ENCODE results near the gene RXRA. TPM values are rescaled to one million over a fixed set of nuclear protein-coding genes. Genes with fewer than 3 reads are reported as not detected.
A peak's percentile ranks its signal among the peaks of the same experiment; 100 is the strongest.

RXRA gene
- polyA plus RNA-seq, 3 donors, result 15.8 to 91.0 (median 23.2) TPM

DNA sequence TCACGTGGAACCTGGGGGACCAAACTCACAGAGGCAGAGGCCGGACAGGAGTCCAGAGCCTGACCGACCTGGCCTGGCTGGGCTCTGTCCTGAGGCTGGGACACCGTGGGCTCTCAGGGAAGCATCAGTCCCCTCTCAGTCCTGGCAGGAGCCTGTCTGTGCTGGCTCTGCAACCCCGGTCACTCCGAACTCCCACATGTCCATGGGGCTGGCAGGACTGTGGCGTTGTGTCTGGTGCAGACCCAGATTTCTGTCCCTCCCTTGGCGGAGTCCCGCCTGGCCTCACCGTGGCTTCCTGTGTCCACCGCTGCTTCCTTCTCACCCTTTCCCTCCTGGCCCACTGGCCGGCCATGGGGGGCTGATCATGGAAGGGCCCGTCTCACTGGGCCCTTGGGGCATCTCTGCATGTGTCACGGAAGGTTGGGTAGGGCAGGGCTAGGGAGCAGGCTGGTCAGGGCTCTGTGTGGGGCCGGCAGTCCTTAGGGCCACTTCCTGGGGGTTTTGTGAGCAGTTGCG lies 68.8 kb downstream of the RXRA start:
- H3K36me3 Mint-ChIP-seq, result peaks cover 27 to 64% of the 10 kb centered on the region in 2 donors
- TF ChIP-seq, protein P1, sequence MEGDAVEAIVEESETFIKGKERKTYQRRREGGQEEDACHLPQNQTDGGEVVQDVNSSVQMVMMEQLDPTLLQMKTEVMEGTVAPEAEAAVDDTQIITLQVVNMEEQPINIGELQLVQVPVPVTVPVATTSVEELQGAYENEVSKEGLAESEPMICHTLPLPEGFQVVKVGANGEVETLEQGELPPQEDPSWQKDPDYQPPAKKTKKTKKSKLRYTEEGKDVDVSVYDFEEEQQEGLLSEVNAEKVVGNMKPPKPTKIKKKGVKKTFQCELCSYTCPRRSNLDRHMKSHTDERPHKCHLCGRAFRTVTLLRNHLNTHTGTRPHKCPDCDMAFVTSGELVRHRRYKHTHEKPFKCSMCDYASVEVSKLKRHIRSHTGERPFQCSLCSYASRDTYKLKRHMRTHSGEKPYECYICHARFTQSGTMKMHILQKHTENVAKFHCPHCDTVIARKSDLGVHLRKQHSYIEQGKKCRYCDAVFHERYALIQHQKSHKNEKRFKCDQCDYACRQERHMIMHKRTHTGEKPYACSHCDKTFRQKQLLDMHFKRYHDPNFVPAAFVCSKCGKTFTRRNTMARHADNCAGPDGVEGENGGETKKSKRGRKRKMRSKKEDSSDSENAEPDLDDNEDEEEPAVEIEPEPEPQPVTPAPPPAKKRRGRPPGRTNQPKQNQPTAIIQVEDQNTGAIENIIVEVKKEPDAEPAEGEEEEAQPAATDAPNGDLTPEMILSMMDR (IDR thresholded peaks at IDR 0.05), result no peak
- Histone ChIP-seq H2AFZ (ENCODE audit: insufficient read depth, low read depth, low read length, poor library complexity, severe bottlenecking) (no peak overlapping the region), H3K79me2 (ENCODE audit: insufficient read depth, low read length) (peaks cover 99% of the 10 kb centered on the region), H3K27ac (ENCODE audit: low read depth in 1 of 2, low read length in 2 of 2) (peak overlapping the region; percentile 69 to 85), H4K20me1 (ENCODE audit: insufficient read depth, low read length) (peaks cover 96% of the 10 kb centered on the region), H3K9me3 (replicated peaks in 1 of 2; ENCODE audit: control insufficient read depth in 1 of 2, insufficient read depth in 1 of 2, low read length in 2 of 2) (peaks cover 0 to 8% of the 10 kb centered on the region in 2 donors), H3K27me3 (ENCODE audit: control insufficient read depth in 2 of 2, insufficient read depth in 2 of 2, low read length in 2 of 2) (no peaks in the 10 kb centered on the region), H3K36me3 (replicated peaks in 1 of 2; ENCODE audit: control insufficient read depth in 1 of 2, insufficient read depth in 2 of 2, low read length in 2 of 2) (peaks cover 10 to 22% of the 10 kb centered on the region in 2 donors), H3K9ac (ENCODE audit: insufficient read depth, low read length, poor library complexity, severe bottlenecking) (peak overlapping the region; percentile 55), H3K4me2 (replicated peaks; ENCODE audit: extremely low read depth, low read length, poor library complexity, severe bottlenecking) (peak overlapping the region; percentile 73), H3K4me3 (replicated peaks in 1 of 3; ENCODE audit: low read depth in 2 of 3, low read length in 3 of 3) (peak overlapping the region in 1 of 3 experiments; percentile 69), H3K4me1 (ENCODE audit: control insufficient read depth in 1 of 2, insufficient read depth in 2 of 2, low read length in 2 of 2) (peaks cover 98 to 100% of the 10 kb centered on the region in 2 donors)
- intact Hi-C loops (cut with micrococcal nuclease), result no loop called here
- H3K27ac Mint-ChIP-seq, result peak overlapping the region; percentile 84 to 95 (median 93)
- peak overlapping the region; percentile 48 to 65 for H3K4me3 Mint-ChIP-seq
- 88% methylated on average over 8 of the region's 16 CpGs for WGBS (ENCODE audit: insufficient coverage)
- H3K9me3 Mint-ChIP-seq, result peaks cover 1 to 8% (median 5%) of the 10 kb centered on the region in 7 donors
- DNase-seq, result no peak
- H3K27me3 Mint-ChIP-seq (ENCODE audit: low read depth in 3 of 3), result peaks cover 0 to 3% (median 2%) of the 10 kb centered on the region in 3 donors
- H3K4me1 Mint-ChIP-seq, result peaks cover 95% of the 10 kb centered on the region

- WGBS (ENCODE audit: insufficient coverage), result 51% methylated on average over 6 of the region's 12 CpGs
- Mint-ChIP-seq H3K36me3 (peaks cover 27 to 62% of the 10 kb centered on the region in 2 donors), H3K9me3 (peaks cover 1 to 8% (median 5%) of the 10 kb centered on the region in 7 donors), H3K27me3 (ENCODE audit: low read depth in 3 of 3) (peaks cover 0 to 2% (median 2%) of the 10 kb centered on the region in 3 donors), H3K27ac (peak overlapping the region; percentile 84 to 95 (median 93)), H3K4me3 (peak overlapping the region; percentile 71 to 85), H3K4me1 (peaks cover 90% of the 10 kb centered on the region)
- Histone ChIP-seq H3K36me3 (replicated peaks in 1 of 2; ENCODE audit: control insufficient read depth in 1 of 2, insufficient read depth in 2 of 2, low read length in 2 of 2) (peaks cover 10 to 19% of the 10 kb centered on the region in 2 donors), H3K79me2 (ENCODE audit: insufficient read depth, low read length) (peaks cover 99% of the 10 kb centered on the region), H3K27ac (ENCODE audit: low read depth in 1 of 2, low read length in 2 of 2) (peak overlapping the region; percentile 69 to 85), H3K27me3 (ENCODE audit: control insufficient read depth in 2 of 2, insufficient read depth in 2 of 2, low read length in 2 of 2) (no peaks in the 10 kb centered on the region), H4K20me1 (ENCODE audit: insufficient read depth, low read length) (peaks cover 96% of the 10 kb centered on the region), H3K4me3 (replicated peaks in 1 of 3; ENCODE audit: low read depth in 2 of 3, low read length in 3 of 3) (peak overlapping the region in 2 of 3 experiments; percentile 8 to 69), H3K4me1 (ENCODE audit: control insufficient read depth in 1 of 2, insufficient read depth in 2 of 2, low read length in 2 of 2) (peaks cover 98 to 100% of the 10 kb centered on the region in 2 donors), H3K9me3 (replicated peaks in 1 of 2; ENCODE audit: control insufficient read depth in 1 of 2, insufficient read depth in 1 of 2, low read length in 2 of 2) (peaks cover 0 to 8% of the 10 kb centered on the region in 2 donors), H3K9ac (ENCODE audit: insufficient read depth, low read length, poor library complexity, severe bottlenecking) (peak overlapping the region; percentile 55), H3K4me2 (replicated peaks; ENCODE audit: extremely low read depth, low read length, poor library complexity, severe bottlenecking) (peak overlapping the region; percentile 73), H2AFZ (ENCODE audit: insufficient read depth, low read depth, low read length, poor library complexity, severe bottlenecking) (no peak overlapping the region)
- intact Hi-C loops (cut with micrococcal nuclease), result no loop called here
- TF ChIP-seq, protein P1 (IDR thresholded peaks at IDR 0.05), result no peak
- no peak for DNase-seq
Measured at GRCh38 chr9:134395737-134396257, 69.5 kb downstream of the RXRA start.
